Spinal cord (tissue), 10 donors: Measurements from ENCODE around the gene KLK10. TPM values are rescaled to one million over a fixed set of nuclear protein-coding genes. Genes with fewer than 3 reads are reported as not detected.

ENCODE experiments used
- DNase-seq, 6 donors: peaks; one replicate each; pipeline versions ENCODE4 v3.0.0 to v3.0.0-alpha.2; 2013 to 2015; ENCODE audit warnings: low spot score in 6 of 6, low read depth in 4 of 6
- H3K27ac ChIP-seq: one replicate; pipeline ENCODE4 v1.5.1; 2013; ENCODE audit warnings: low read depth, low read length, control low read depth
- H3K27me3 ChIP-seq: one replicate; pipeline ENCODE4 v1.6.1; 2013; ENCODE audit warnings: low read length; ENCODE audit not compliant: control insufficient read depth, insufficient read depth
- H3K36me3 ChIP-seq: one replicate; pipeline ENCODE4 v1.6.1; 2013; ENCODE audit warnings: low read length; ENCODE audit not compliant: control insufficient read depth, insufficient read depth
- H3K4me1 ChIP-seq: one replicate; pipeline ENCODE4 v1.6.1; 2013; ENCODE audit warnings: low read length; ENCODE audit not compliant: control insufficient read depth, insufficient read depth
- H3K4me3 ChIP-seq: one replicate; pipeline ENCODE4 v1.5.1; 2013; ENCODE audit warnings: low read depth, low read length, control low read depth
- H3K9me3 ChIP-seq: one replicate; pipeline ENCODE4 v1.6.1; 2013; ENCODE audit warnings: low read length; ENCODE audit not compliant: control insufficient read depth, insufficient read depth
- WGBS: methylation state at CpG from one replicate; pipeline ENCODE4 v1.1.5; 2013; ENCODE audit warnings: missing lambda C conversion rate; ENCODE audit not compliant: insufficient coverage; 5-methylcytosine and 5-hydroxymethylcytosine counted together
- polyA plus RNA-seq, 2 donors: library from polyadenylated mRNA; unstranded; fragments of 120-200 nt; gene quantifications; one replicate each; pipeline ENCODE4 v1.2.1, GENCODE V29; 2013; ENCODE audit not compliant: insufficient read length in 2 of 2
- total RNA-seq, 2 donors: library from RNA; depleted of rRNA in 1 of 2; stranded (reverse); fragments of 120-200 nt in 1 of 2; fragments of >200 nt in 1 of 2; gene quantifications; one replicate each; pipeline versions ENCODE4 v1.2.3 to v1.2.4, GENCODE V29; 2013 to 2014
- donor health status: healthy.

KLK10 gene
- total and polyA plus RNA-seq, 4 donors, result 0.72 to 7.3 (median 4.5) TPM

DNA sequence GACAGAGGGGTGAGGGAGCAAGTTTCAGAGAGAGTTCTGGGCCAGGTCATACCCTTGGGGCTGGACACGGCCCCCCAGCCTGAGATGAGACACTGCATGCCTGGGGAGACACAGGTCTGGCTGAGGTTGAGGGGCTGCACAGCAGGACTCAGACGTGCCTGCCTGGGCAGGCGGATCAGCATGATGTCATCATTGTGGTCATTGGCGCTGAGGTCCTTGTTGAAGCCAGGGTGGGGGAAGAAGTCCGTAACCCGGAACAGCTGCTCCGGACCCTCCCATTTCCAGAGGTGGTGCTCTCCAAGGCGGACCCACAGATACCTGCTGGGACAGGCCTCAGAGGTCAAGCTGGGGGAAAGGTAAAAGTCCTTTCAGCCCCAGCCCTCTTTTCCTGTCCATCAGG, 13.1 kb downstream of the KLK10 start:
- WGBS, result 60% methylated on average over 8 of the region's 8 CpGs
- Histone ChIP-seq H3K36me3 (no peaks in the 10 kb centered on the region), H3K4me3 (no peak overlapping the region), H3K27ac (no peak overlapping the region), H3K27me3 (peaks cover 35% of the 10 kb centered on the region), H3K9me3 (no peaks in the 10 kb centered on the region), H3K4me1 (peaks cover 3% of the 10 kb centered on the region)
- no peak for DNase-seq

DNA sequence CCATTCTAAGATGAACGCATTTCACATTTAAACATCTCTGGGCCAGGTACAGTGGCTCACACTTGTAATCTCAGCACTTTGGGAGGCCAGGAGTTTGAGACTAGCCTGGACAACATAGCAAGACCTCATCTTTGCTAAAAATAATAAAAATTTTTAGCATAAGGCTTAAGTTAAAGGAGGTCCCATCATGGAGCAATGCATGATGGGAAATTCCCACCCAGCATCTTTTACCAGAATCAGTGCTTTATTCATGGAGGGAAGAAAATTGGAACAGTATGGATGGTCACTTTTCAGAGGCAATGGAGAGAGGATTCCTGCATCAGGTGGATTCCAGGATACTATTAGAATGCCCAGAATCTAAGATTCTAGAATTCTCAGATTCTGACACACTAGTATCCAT, 14.3 kb downstream of the KLK10 start:
- peaks cover 3% of the 10 kb centered on the region for H3K4me1 ChIP-seq
- H3K27me3 ChIP-seq, result peaks cover 38% of the 10 kb centered on the region
- 100% methylated on average over 1 of the region's 1 CpG for whole genome bisulfite sequencing
- no peak for DNase-seq
- no peak overlapping the region for H3K27ac ChIP-seq
- no peak overlapping the region for H3K4me3 ChIP-seq
- H3K36me3 ChIP-seq, result no peaks in the 10 kb centered on the region
- no peaks in the 10 kb centered on the region for H3K9me3 ChIP-seq

DNA sequence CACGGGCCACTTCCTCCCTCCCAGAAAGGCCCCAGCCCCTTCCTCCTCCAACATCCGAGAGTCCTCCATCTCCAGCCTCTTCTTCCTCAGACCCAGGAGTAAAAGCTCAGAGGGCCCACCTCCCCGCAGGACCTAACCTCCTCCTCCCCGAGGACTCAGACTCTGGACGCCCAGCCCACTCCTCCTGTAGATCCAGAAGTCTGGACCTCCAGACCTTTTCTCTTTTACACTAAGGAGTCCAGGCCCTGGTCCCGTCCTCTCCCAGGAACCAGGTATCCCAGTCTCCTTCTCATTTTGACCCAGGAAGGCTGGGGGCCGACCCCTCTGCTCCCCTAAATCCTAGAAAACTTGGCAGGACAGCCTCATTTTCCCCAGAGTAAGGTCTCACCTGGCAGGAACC, 16.2 kb downstream of the KLK10 start:
- WGBS, result 84% methylated on average over 7 of the region's 7 CpGs
- H3K27me3 ChIP-seq, result peaks cover 35% of the 10 kb centered on the region
- H3K9me3 ChIP-seq, result no peaks in the 10 kb centered on the region
- H3K36me3 ChIP-seq, result no peaks in the 10 kb centered on the region
- peaks cover 3% of the 10 kb centered on the region for H3K4me1 ChIP-seq
- H3K4me3 ChIP-seq, result no peak overlapping the region
- H3K27ac ChIP-seq, result no peak overlapping the region
- DNase-seq, result no peak

DNA sequence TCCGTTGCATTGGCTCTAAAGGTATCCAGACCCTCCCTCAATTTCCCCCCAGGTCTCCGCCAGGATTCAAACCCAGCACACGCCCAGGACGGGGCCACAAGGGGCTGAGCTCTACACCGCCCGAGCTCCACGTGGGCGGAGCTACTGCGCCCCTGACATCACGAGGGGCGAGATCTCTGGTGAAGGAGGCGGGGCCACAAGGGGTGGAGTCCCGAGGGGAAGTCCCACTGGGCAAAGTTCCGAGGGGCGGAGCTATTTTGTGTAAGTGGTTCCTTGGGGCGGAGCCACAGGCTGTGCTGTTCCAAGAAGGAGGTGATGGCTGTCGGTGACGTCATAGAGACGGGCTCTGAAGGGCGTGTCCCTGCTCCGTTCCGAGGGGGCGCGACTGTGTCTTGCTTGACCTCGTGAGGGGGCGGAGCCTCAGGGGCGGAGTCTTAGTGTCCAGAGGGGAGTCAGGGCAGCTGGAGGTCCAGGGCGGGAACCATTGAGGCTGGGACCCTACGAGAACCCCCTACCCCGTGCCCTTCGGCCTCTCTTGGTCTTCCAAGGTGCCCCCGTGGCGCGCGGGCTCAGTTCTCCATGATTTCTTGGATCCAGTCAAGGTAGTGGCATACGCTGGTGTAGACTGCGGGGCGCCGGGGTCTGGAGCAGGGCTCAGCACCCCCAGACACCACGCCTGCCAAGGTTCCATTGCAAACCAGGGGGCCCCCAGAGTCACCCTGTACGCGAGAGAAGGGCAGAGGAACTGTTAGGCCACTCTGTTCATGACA, 16.8 kb downstream of the KLK10 start:
- 60% methylated on average over 42 of the region's 42 CpGs for WGBS
- H3K27ac ChIP-seq, result no peak overlapping the region
- H3K9me3 ChIP-seq, result no peaks in the 10 kb centered on the region
- no peak overlapping the region for H3K4me3 ChIP-seq
- H3K27me3 ChIP-seq, result peaks cover 35% of the 10 kb centered on the region
- DNase-seq, result peak in 2 of 6 donors; percentile 14 to 29
- peaks cover 3% of the 10 kb centered on the region for H3K4me1 ChIP-seq
- no peaks in the 10 kb centered on the region for H3K36me3 ChIP-seq

DNA sequence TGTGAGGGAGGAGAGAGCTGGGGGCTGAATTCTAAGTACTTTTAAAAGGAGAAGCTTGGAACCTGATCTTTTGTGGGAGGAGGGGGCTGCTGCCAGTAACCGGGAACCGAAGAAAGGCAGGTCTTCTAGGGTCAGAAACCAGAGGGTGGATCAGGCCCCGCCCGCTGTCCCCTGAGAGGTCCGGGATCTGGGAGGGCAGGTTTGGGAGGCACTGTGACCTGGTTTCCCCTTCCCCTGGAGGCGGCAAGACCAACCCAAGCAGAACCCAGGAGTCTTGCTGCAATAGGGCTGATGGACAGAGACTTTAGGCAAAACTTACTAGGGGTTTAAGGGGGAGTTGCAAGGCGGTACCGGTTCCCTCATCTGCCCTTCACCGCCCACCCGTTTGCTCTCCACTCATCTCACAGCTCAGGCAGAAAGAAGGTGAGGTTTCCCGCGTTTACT, 17.4 kb downstream of the KLK10 start:
- H3K27ac ChIP-seq, result no peak overlapping the region
- no peak overlapping the region for H3K4me3 ChIP-seq
- 38% methylated on average over 8 of the region's 12 CpGs for WGBS
- H3K9me3 ChIP-seq, result no peaks in the 10 kb centered on the region
- peaks cover 3% of the 10 kb centered on the region for H3K4me1 ChIP-seq
- no peaks in the 10 kb centered on the region for H3K36me3 ChIP-seq
- DNase-seq, result no peak
- H3K27me3 ChIP-seq, result peaks cover 29% of the 10 kb centered on the region

DNA sequence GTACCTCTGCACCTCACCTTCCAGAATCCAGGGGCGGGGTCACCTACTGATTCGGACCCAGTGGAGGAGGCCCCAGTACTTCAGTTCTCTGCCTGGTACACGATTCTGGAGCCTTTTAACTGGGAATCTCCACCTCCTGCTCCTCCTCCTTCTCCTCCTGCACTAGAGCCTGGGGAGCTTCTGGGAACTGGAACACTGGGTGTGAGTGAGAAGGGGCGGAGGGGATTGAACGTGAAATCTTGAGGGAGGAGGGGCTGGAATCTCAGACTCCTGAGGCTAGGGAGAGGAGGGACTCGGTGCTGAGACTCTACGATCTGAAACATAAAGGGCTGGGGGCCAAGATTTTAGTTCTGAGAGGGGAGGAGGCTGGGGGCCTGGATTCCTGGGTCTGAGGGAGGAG, 18.0 kb downstream of the KLK10 start, which contains the start of gene KLK8:
Gene KLK8 (minus strand): TSS at position 90 of the 400 bp plus-strand sequence. CDS start 437 bp downstream, outside the sequence.
- Histone ChIP-seq H3K4me3 (no peak within 1 kb of the TSS), H3K36me3 (no peaks in the 10 kb centered on the region), H3K4me1 (peaks cover 3% of the 10 kb centered on the region), H3K27me3 (peaks cover 24% of the 10 kb centered on the region), H3K9me3 (no peaks in the 10 kb centered on the region), H3K27ac (no peak within 1 kb of the TSS)
- no peak for DNase-seq
- WGBS, result 18% methylated on average over 3 of the region's 7 CpGs

DNA sequence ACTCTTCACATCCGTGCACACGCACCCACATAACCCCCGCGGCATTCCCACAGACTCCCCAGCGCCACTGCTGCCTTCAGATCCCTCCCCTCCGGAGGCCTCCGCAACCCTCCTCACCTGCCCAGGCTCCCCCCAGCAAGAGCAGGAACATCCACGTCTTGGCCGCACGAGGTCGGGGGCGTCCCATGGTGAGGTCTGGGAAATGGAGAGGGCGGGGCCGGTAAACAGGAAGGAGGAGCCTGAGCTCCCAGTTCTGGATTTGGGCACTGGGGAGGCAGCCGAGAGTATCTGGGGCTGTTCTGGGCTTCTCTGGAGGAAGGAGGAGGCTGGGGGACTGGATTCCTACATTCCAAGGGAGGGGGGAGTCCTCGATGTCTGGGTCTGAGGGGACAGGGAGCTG, 18.5 kb downstream of the KLK10 start:
- Histone ChIP-seq H3K4me1 (peaks cover 3% of the 10 kb centered on the region), H3K27ac (no peak overlapping the region), H3K9me3 (no peaks in the 10 kb centered on the region), H3K36me3 (no peaks in the 10 kb centered on the region), H3K4me3 (no peak overlapping the region), H3K27me3 (peaks cover 23% of the 10 kb centered on the region)
- DNase-seq, result no peak
- 34% methylated on average over 13 of the region's 16 CpGs for WGBS

DNA sequence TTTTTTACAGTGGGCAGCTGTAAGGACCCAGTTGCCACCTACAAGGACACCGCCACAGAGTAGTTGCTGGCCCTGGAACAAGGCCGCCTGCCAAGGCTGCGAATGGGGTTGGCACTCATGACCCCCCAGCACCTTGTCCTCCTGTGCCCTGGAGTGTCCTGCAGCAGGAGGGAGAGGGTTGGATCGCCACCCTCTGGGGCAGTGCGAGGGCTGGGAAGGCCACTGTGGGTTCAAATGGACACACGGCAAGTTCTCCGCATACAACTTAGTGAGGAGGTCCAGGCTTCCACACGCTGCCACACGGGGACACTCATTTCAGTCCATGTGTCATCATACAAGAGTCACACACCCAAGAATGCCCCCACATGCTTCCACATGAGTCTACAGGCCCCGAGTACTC, 19.1 kb downstream of the KLK10 start:
- 90% methylated on average over 10 of the region's 10 CpGs for WGBS
- no peaks in the 10 kb centered on the region for H3K36me3 ChIP-seq
- H3K9me3 ChIP-seq, result no peaks in the 10 kb centered on the region
- DNase-seq, result no peak
- no peak overlapping the region for H3K27ac ChIP-seq
- no peak overlapping the region for H3K4me3 ChIP-seq
- peaks cover 3% of the 10 kb centered on the region for H3K4me1 ChIP-seq
- H3K27me3 ChIP-seq, result peaks cover 23% of the 10 kb centered on the region

DNA sequence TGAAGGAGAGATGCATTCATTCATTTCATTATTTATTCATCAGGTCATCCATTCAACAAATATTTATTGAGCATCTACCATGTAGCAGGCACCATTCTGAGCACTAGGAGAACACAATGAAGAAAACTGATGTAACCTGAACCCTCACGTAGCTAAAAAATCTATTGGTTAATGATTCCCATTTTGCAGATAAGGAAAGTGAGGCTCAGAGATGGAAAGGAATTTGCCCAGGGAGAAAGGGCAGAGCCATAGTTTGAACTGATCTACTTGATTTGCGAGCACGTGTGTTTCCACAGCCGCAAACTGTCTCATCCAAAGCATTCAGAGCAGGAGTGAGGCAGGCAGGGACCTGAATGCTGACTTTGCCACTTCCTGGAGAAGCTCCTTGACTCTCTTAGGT, 20.8 kb downstream of the KLK10 start:
- Histone ChIP-seq H3K27ac (no peak overlapping the region), H3K27me3 (peaks cover 23% of the 10 kb centered on the region), H3K36me3 (no peaks in the 10 kb centered on the region), H3K4me1 (peaks cover 3% of the 10 kb centered on the region), H3K9me3 (no peaks in the 10 kb centered on the region), H3K4me3 (no peak overlapping the region)
- WGBS, result 94% methylated on average over 4 of the region's 4 CpGs
- no peak for DNase-seq

DNA sequence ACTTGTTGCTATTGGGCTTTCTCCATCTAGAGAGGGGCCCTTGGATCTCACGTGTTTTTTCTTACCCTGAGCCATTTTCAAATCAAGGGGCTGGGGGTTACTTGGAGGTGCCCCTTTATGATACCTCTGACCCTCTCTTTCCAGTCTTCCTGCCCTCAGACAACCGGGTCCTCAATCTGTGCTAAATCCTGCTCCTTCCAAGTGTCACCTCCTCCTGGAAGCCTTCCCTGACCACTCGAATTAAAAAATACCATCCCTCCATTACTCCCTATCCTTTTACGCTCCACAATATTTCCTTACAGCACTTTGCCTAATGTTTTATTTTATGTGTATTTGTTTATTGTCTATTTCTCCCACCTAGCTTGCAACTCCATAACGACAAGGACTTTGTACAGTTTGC, 21.4 kb downstream of the KLK10 start:
- peaks cover 23% of the 10 kb centered on the region for H3K27me3 ChIP-seq
- H3K27ac ChIP-seq, result no peak overlapping the region
- WGBS, result 58% methylated on average over 2 of the region's 5 CpGs
- H3K36me3 ChIP-seq, result no peaks in the 10 kb centered on the region
- H3K4me1 ChIP-seq, result peaks cover 3% of the 10 kb centered on the region
- H3K9me3 ChIP-seq, result no peaks in the 10 kb centered on the region
- DNase-seq, result no peak
- H3K4me3 ChIP-seq, result no peak overlapping the region
